H1 (cell line): ENCODE measurements around the gene VWA7. TPM values are rescaled to one million over a fixed set of nuclear protein-coding genes. Genes with fewer than 3 reads are reported as not detected.

Experiments
- CTCF ChIA-PET: fragments of 300-600 bp; sonication (Branson Sonifier 250); formaldehyde crosslinking; loops from one replicate; lab custom pipeline; 2021; ENCODE audit not compliant: partially characterized antibody; lab: Charles Lee
- POLR2A ChIA-PET: fragments of 300-600 bp; sonication (Branson Sonifier 250); formaldehyde crosslinking; loops from one replicate; lab custom pipeline; 2021; ENCODE audit warnings: inconsistent platforms; ENCODE audit not compliant: partially characterized antibody; lab: Charles Lee
- DNase-seq, 2 experiments: peaks; one replicate each; pipeline versions ENCODE4 v3.0.0 to v3.0.0-alpha.2; 2010 to 2022; ENCODE audit warnings: low spot score in 2 of 2, low read depth in 1 of 2, mixed read lengths in 1 of 2
- FAIRE-seq: peaks from 2 replicates; lab custom pipeline; 2011; peaks lifted over from hg19 to GRCh38; lab: Jason Lieb, UNC
- H2AFZ ChIP-seq: 2 replicates; pipeline ENCODE4 v1.8.1; 2012; ENCODE audit warnings: low read length, inconsistent platforms
- H2AK5ac ChIP-seq: 2 replicates; pipeline ENCODE4 v1.6.1; 2013; ENCODE audit warnings: low read depth, low read length
- H2BK120ac ChIP-seq: replicated peaks from 2 replicates; pipeline ENCODE3; 2013; ENCODE audit warnings: low read depth, low read length, inconsistent platforms
- H2BK12ac ChIP-seq: 2 replicates; pipeline ENCODE4 v1.6.1; 2013; ENCODE audit warnings: low read depth, low read length
- H2BK15ac ChIP-seq: 2 replicates; pipeline ENCODE4 v1.6.1; 2013; ENCODE audit warnings: low read length
- H2BK20ac ChIP-seq: 2 replicates; pipeline ENCODE4 v1.6.1; 2013; ENCODE audit warnings: low read length
- H2BK5ac ChIP-seq: 2 replicates; pipeline ENCODE4 v1.6.1; 2013; ENCODE audit warnings: low read depth, low read length
- H3K14ac ChIP-seq: 2 replicates; pipeline ENCODE4 v1.6.1; 2013; ENCODE audit warnings: inconsistent platforms; ENCODE audit not compliant: insufficient read length
- H3K18ac ChIP-seq: 2 replicates; pipeline ENCODE4 v1.6.1; 2013; ENCODE audit warnings: low read length; ENCODE audit errors: extremely low read depth
- H3K23ac ChIP-seq: 2 replicates; pipeline ENCODE4 v1.6.1; 2013; ENCODE audit warnings: inconsistent platforms; ENCODE audit not compliant: insufficient read length
- H3K23me2 ChIP-seq: 2 replicates; pipeline ENCODE4 v1.6.1; 2013; ENCODE audit warnings: low read depth, low read length
- H3K27ac ChIP-seq: 2 replicates; pipeline ENCODE4 v1.6.1; 2011; ENCODE audit warnings: low read depth, low read length, inconsistent platforms
- H3K27me3 ChIP-seq, 4 experiments: replicated peaks in 1 of 4; 1 replicate in 1 of 4; 2 replicates in 3 of 4; pipeline versions ENCODE4 v1.6.1 to v1.8.1; 2011 to 2013; ENCODE audit warnings: low read length in 3 of 4, mild to moderate bottlenecking in 3 of 4, inconsistent platforms in 2 of 4, mixed read lengths in 2 of 4, moderate library complexity in 1 of 4; ENCODE audit not compliant: control insufficient read depth in 3 of 4, insufficient read depth in 3 of 4; ENCODE audit errors: extremely low read depth in 1 of 4
- H3K36me3 ChIP-seq, 4 experiments: 2 replicates each; pipeline versions ENCODE4 v1.6.1 to v1.8.1; 2011 to 2013; ENCODE audit warnings: mild to moderate bottlenecking in 4 of 4, low read length in 3 of 4, moderate library complexity in 2 of 4, control low read depth in 1 of 4, inconsistent platforms in 1 of 4; ENCODE audit not compliant: insufficient read depth in 4 of 4, control insufficient read depth in 2 of 4
- H3K4ac ChIP-seq: replicated peaks from 2 replicates; pipeline ENCODE3; 2013; ENCODE audit warnings: low read length, low read depth, mixed read lengths, inconsistent platforms; ENCODE audit not compliant: insufficient read length
- H3K4me1 ChIP-seq, 4 experiments: replicated peaks in 1 of 4; 1 replicate in 1 of 4; 2 replicates in 3 of 4; pipeline versions ENCODE4 v1.6.1 to v1.8.1; 2011 to 2013; ENCODE audit warnings: low read length in 3 of 4, inconsistent platforms in 2 of 4, mixed read lengths in 1 of 4; ENCODE audit not compliant: insufficient read depth in 4 of 4, control insufficient read depth in 3 of 4
- H3K4me2 ChIP-seq, 2 experiments: 2 replicates each; pipeline versions ENCODE4 v1.6.1 to v1.8.1; 2011 to 2013; ENCODE audit warnings: low read depth in 2 of 2, low read length in 2 of 2, control low read depth in 1 of 2, inconsistent platforms in 1 of 2, mild to moderate bottlenecking in 1 of 2; ENCODE audit not compliant: insufficient read depth in 1 of 2
- H3K4me3 ChIP-seq, 4 experiments: fragments of 200-600, 300-600 bp in 1 of 4; sonication (generic), shearing (Covaris generic), sonication (Bioruptor Twin) in 1 of 4; 2 replicates each; pipeline versions ENCODE4 v1.5.1 to v1.8.1; 2011 to 2016; ENCODE audit warnings: low read length in 4 of 4, low read depth in 3 of 4, control low read depth in 2 of 4, inconsistent platforms in 2 of 4, mild to moderate bottlenecking in 2 of 4, mixed read lengths in 1 of 4, moderate library complexity in 1 of 4; ENCODE audit not compliant: insufficient read depth in 2 of 4; ENCODE audit errors: extremely low read depth in 1 of 4
- H3K56ac ChIP-seq: replicated peaks from 2 replicates; pipeline ENCODE3; 2013; ENCODE audit warnings: low read depth, mild to moderate bottlenecking, mixed read lengths, low read length, inconsistent platforms; ENCODE audit not compliant: insufficient read length
- H3K79me1 ChIP-seq: 2 replicates; pipeline ENCODE4 v1.6.1; 2013; ENCODE audit warnings: low read depth, low read length, control low read depth
- H3K79me2 ChIP-seq, 2 experiments: 2 replicates each; pipeline versions ENCODE4 v1.6.1 to v1.8.1; 2012 to 2013; ENCODE audit warnings: low read length in 2 of 2, mild to moderate bottlenecking in 2 of 2, inconsistent platforms in 1 of 2; ENCODE audit not compliant: insufficient read depth in 2 of 2, control insufficient read depth in 1 of 2
- H3K9ac ChIP-seq, 4 experiments: replicated peaks in 1 of 4; 1 replicate in 1 of 4; 2 replicates in 3 of 4; pipeline versions ENCODE4 v1.6.1 to v1.8.1; 2011 to 2013; ENCODE audit warnings: low read depth in 3 of 4, low read length in 3 of 4, control low read depth in 2 of 4, mild to moderate bottlenecking in 2 of 4, moderate library complexity in 2 of 4, inconsistent platforms in 1 of 4; ENCODE audit errors: extremely low read depth in 1 of 4
- H3K9me3 ChIP-seq, 2 experiments: 2 replicates each; pipeline versions ENCODE4 v1.6.1 to v1.8.1; 2012 to 2013; ENCODE audit warnings: mild to moderate bottlenecking in 2 of 2, moderate library complexity in 2 of 2, control low read depth in 1 of 2, inconsistent platforms in 1 of 2, low read depth in 1 of 2, low read length in 1 of 2, mixed read lengths in 1 of 2; ENCODE audit not compliant: insufficient read depth in 2 of 2
- H4K20me1 ChIP-seq, 2 experiments: replicated peaks in 1 of 2; 2 replicates each; pipeline versions ENCODE3 to v1.8.1; 2011 to 2013; ENCODE audit warnings: inconsistent platforms in 2 of 2, low read length in 2 of 2, mild to moderate bottlenecking in 1 of 2; ENCODE audit not compliant: insufficient read depth in 2 of 2, control insufficient read depth in 1 of 2
- H4K5ac ChIP-seq: 2 replicates; pipeline ENCODE4 v1.6.1; 2013; ENCODE audit warnings: low read length, low read depth, mixed read lengths, inconsistent platforms; ENCODE audit not compliant: insufficient read length
- H4K8ac ChIP-seq: 2 replicates; pipeline ENCODE4 v1.8.0; 2013; ENCODE audit warnings: mild to moderate bottlenecking, moderate library complexity, low read length, inconsistent platforms; ENCODE audit not compliant: insufficient read depth; ENCODE audit errors: extremely low read depth
- H4K91ac ChIP-seq: replicated peaks from 2 replicates; pipeline ENCODE3; 2013; ENCODE audit warnings: low read length, mixed read lengths, inconsistent platforms; ENCODE audit not compliant: insufficient read length
- BRCA1 ChIP-seq: IDR thresholded peaks from 2 replicates; pipeline ENCODE4 v1.6.1; 2012; ENCODE audit warnings: low read depth, low read length, improper control_type of control experiment
- CBX8 ChIP-seq: fragments of 300-800, 300-1000 bp; sonication (generic); IDR thresholded peaks from 2 replicates; pipeline ENCODE4 v1.7.1; 2016; ENCODE audit warnings: low read depth, low read length, borderline replicate concordance
- CEBPB ChIP-seq: IDR thresholded peaks from 2 replicates; pipeline ENCODE4 v1.6.1; 2012; ENCODE audit warnings: low read depth, low read length
- CTCF ChIP-seq, 3 experiments: IDR thresholded peaks; 1 replicate in 2 of 3; 2 replicates in 1 of 3; pipeline versions ENCODE4 v1.5.1 to v1.6.1; 2011; ENCODE audit warnings: low read length in 3 of 3, mild to moderate bottlenecking in 3 of 3, inconsistent platforms in 2 of 3, low read depth in 1 of 3, moderate library complexity in 1 of 3; ENCODE audit not compliant: insufficient read depth in 1 of 3; ENCODE audit errors: control extremely low read depth in 1 of 3
- RXRA ChIP-seq: IDR thresholded peaks from 2 replicates; pipeline ENCODE4 v1.6.1; 2011; ENCODE audit warnings: low read depth, mild to moderate bottlenecking, low read length, moderate library complexity; ENCODE audit not compliant: insufficient read depth
- SIN3A ChIP-seq, 2 experiments: IDR thresholded peaks in 1 of 2; conservative IDR thresholded peaks in 1 of 2; 2 replicates each; pipeline ENCODE4 v1.6.1; 2011 to 2012; ENCODE audit warnings: low read length in 2 of 2, improper control_type of control experiment in 1 of 2, low read depth in 1 of 2, mild to moderate bottlenecking in 1 of 2
- SIRT6 ChIP-seq: IDR thresholded peaks from one replicate; pipeline ENCODE4 v1.7.1; 2012; ENCODE audit warnings: low read length, inconsistent platforms
- SP2 ChIP-seq: IDR thresholded peaks from 2 replicates; pipeline ENCODE4 v1.6.1; 2012; ENCODE audit warnings: mild to moderate bottlenecking, low read length, inconsistent platforms
- SRF ChIP-seq: IDR thresholded peaks from 2 replicates; pipeline ENCODE4 v1.6.1; 2011; ENCODE audit warnings: mild to moderate bottlenecking, low read depth, low read length, moderate library complexity
- YY1 ChIP-seq: IDR thresholded peaks from 2 replicates; pipeline ENCODE4 v1.6.1; 2011; ENCODE audit warnings: low read depth, mild to moderate bottlenecking, low read length
- WGBS, 2 experiments: shearing (Covaris generic) in 1 of 2; methylation state at CpG; one replicate each; pipeline versions ENCODE4 v1.1.6 to v1.1.7; 2013 to 2015; ENCODE audit warnings: low lambda C conversion rate in 2 of 2, mixed read lengths in 2 of 2, inconsistent platforms in 1 of 2, low coverage in 1 of 2, missing lambda C conversion rate in 1 of 2; ENCODE audit not compliant: insufficient replicate concordance in 2 of 2, insufficient coverage in 1 of 2, insufficient read length in 1 of 2; ENCODE audit errors: extremely low coverage in 1 of 2, missing lambda C conversion rate in 1 of 2; 5-methylcytosine and 5-hydroxymethylcytosine counted together
- polyA plus RNA-seq, 7 experiments: library from polyadenylated mRNA; depleted of rRNA in 3 of 7; stranded (reverse) in 5 of 7; unstranded in 2 of 7; fragments of >200 nt in 5 of 7; fragments of 200-250 nt in 2 of 7; gene quantifications; 1 replicate in 5 of 7; 2 replicates in 1 of 7; 4 replicates in 1 of 7; pipeline versions ENCODE4 v1.2.1 to v1.2.3, GENCODE V29; 2011 to 2013; ENCODE audit warnings: missing spikeins in 2 of 7, mixed read lengths in 2 of 7
- total RNA-seq: library from RNA; stranded (reverse); fragmentation: NEBNext Ultra II Directional; extraction: Animal tissue kit (Norgen Biotek cat#: 25700); gene quantifications from 2 replicates; pipeline ENCODE4 v1.2.1, GENCODE V29; 2021

Gene VWA7
- total and polyA plus RNA-seq, 2 of the 8 experiments (the other 6 are each of a cell fraction or from before 2014, with no cell fraction given) = 0.82 to 2.1 TPM

GRCh38 chr6:31727034-31727716, 50.0 kb downstream of the VWA7 start:
- Histone ChIP-seq H2AFZ (no peak overlapping the region), H3K4me3 (no peak overlapping the region)
- no peak for TF ChIP-seq SIRT6
- TF ChIP-seq RXRA = no peak
- no peak for TF ChIP-seq YY1
- TF ChIP-seq CEBPB = no peak
- no peak for TF ChIP-seq SIN3A (conservative IDR thresholded peaks at IDR 0.05 in 1 of 2, IDR thresholded peaks at IDR 0.05 in 1 of 2; ENCODE audit: low read depth in 1 of 2, low read length in 2 of 2)
- TF ChIP-seq BRCA1 = no peak
- no peak for TF ChIP-seq SRF
- TF ChIP-seq CBX8 = no peak
- TF ChIP-seq SP2 = no peak
- TF ChIP-seq CTCF (IDR thresholded peaks at IDR 0.05; ENCODE audit: control extremely low read depth in 1 of 3, insufficient read depth in 1 of 3, low read depth in 1 of 3, low read length in 3 of 3) = no peak

More at GRCh38 chr6:31727034-31727716, 50.0 kb downstream of the VWA7 start:
- Histone ChIP-seq H3K36me3 (peaks cover under 1 to 22% (median 19%) of the 10 kb centered on the region in 4 experiments; a peak in 7 of 8 replicates), H3K79me2 (no peaks in the 10 kb centered on the region), H3K79me1 (0 out of 2 replicates have a peak, but pooled peaks cover 3% of the 10 kb centered on the region), H4K91ac (no peak overlapping the region), H3K14ac (no peak overlapping the region), H3K23me2 (peaks cover 2% of the 10 kb centered on the region; the same call in 1 of the 2 replicates), H3K56ac (no peak overlapping the region), H3K18ac (no peak overlapping the region), H2BK12ac (no peak overlapping the region), H3K9ac (no peak overlapping the region), H2BK5ac (no peak overlapping the region), H3K27ac (no peak overlapping the region), H2BK15ac (no peak overlapping the region), H4K8ac (no peak overlapping the region), H3K27me3 (no peaks in the 10 kb centered on the region), H3K4me1 (peaks cover 2 to 13% (median 7%) of the 10 kb centered on the region in 4 experiments), H4K5ac (no peak overlapping the region), H3K23ac (no peak overlapping the region), H3K4ac (no peak overlapping the region), H2AK5ac (no peak overlapping the region), H3K4me2 (no peak overlapping the region), H2BK120ac (no peak overlapping the region), H4K20me1 (peaks cover 0 to 1% of the 10 kb centered on the region in 2 experiments), H2BK20ac (no peak overlapping the region), H3K9me3 (no peaks in the 10 kb centered on the region)
- DNase-seq = no peak
- ChIA-PET CTCF (interaction anchor here (0.9 to 8.9 kb wide), 9 partner anchors 10 to 103 kb away, joined by 3 to 89 read pairs (median 3); partner anchors contain the start of genes LY6G6D and MSH5), POLR2A (interaction anchor here (1.0 to 7.2 kb wide), 5 partner anchors 11 to 100 kb away, joined by 3 to 73 read pairs (median 3); partner anchors contain the start of genes CLIC1, HSPA1B and MSH5)
- WGBS, 2 experiments = 87% methylated on average over 7 of the region's 7 CpGs; no CpG with 5 or more reads in 1 of the 2 experiments
- no peak for FAIRE-seq
